ENCODE measurements around the gene CRCP. TPM values are rescaled to one million over a fixed set of nuclear protein-coding genes. Genes with fewer than 3 reads are reported as not detected.

Gene CRCP
- total and polyA plus RNA-seq, 2 of the 13 experiments (the other 11 are each of a cell fraction or from before 2014, with no cell fraction given): 22.7 to 31.0 TPM

DNA sequence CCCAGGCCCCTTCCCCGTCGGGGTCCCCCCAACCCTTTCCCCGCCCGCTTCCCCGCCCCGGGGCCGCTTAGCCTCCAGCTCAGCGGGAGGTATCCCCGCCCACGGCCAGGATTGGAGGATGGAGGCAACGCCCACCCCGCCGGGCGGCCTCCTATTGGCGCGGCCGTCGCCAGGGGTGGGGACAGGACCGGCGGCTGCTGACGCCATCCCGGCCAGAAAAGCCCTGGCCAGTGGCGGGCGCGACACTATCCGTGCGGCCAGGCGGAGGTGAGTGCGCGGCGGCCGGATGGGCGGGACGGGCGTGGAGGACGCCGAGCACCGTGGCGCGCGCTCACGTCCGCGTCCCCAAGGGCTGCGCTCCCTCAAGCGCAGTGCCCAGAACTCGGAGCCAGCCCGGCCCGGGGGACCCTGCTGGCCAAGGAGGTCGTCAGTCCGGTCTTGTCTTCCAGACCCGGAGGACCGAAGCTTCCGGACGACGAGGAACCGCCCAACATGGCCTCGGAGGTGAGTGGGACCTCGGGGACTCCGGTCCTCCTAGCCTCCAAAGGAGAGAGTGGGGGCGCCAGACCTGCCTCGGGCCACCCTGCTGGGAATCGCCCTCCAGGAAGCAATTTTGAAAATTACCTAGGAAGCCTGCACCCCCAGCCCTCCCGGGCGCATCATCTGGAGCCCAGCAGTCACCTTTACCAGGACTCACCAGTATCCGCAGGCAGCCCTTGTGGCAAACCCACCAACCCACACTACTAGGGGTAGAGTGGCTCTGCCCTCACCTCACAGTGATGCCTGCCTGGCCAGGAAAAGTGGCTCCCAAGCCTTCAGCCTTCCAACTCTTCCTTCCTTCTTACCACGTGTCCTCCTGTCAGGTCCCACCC is 38.8 kb upstream of the CRCP start, which contains the start of gene ASL (continued):
- TF ChIP-seq ZBTB1 (CRISPR knock-in tag; IDR thresholded peaks at IDR 0.05; ENCODE audit: borderline replicate concordance): no peak
- 0 out of 2 replicates have a peak, but pooled peaks have one; percentile 76 for TF ChIP-seq ZMAT3 (CRISPR knock-in tag; conservative IDR thresholded peaks at IDR 0.05)
- TF ChIP-seq GTF3A (CRISPR knock-in tag; conservative IDR thresholded peaks at IDR 0.05): no peak
- TF ChIP-seq ZNF512 (CRISPR knock-in tag; IDR thresholded peaks at IDR 0.05): no peak
- no peak for TF ChIP-seq ZBTB7B (CRISPR knock-in tag; IDR thresholded peaks at IDR 0.05)
- peak; percentile 70 for TF ChIP-seq ZNF777 (CRISPR knock-in tag; IDR thresholded peaks at IDR 0.05)
- TF ChIP-seq HDAC2 (CRISPR knock-in tag; IDR thresholded peaks at IDR 0.05): no peak
- TF ChIP-seq, protein P1, sequence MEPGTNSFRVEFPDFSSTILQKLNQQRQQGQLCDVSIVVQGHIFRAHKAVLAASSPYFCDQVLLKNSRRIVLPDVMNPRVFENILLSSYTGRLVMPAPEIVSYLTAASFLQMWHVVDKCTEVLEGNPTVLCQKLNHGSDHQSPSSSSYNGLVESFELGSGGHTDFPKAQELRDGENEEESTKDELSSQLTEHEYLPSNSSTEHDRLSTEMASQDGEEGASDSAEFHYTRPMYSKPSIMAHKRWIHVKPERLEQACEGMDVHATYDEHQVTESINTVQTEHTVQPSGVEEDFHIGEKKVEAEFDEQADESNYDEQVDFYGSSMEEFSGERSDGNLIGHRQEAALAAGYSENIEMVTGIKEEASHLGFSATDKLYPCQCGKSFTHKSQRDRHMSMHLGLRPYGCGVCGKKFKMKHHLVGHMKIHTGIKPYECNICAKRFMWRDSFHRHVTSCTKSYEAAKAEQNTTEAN (CRISPR knock-in tag; conservative IDR thresholded peaks at IDR 0.05): no peak; the same call in 1 of the 2 replicates
- no peak for TF ChIP-seq PLRG1 (conservative IDR thresholded peaks at IDR 0.05)
- peak; percentile 54 for TF ChIP-seq MXD4 (CRISPR knock-in tag; IDR thresholded peaks at IDR 0.05)
- TF ChIP-seq SSRP1 (CRISPR knock-in tag; IDR thresholded peaks at IDR 0.05): peak; percentile 71; the same call in 1 of the 2 replicates
- TF ChIP-seq, protein P2, sequence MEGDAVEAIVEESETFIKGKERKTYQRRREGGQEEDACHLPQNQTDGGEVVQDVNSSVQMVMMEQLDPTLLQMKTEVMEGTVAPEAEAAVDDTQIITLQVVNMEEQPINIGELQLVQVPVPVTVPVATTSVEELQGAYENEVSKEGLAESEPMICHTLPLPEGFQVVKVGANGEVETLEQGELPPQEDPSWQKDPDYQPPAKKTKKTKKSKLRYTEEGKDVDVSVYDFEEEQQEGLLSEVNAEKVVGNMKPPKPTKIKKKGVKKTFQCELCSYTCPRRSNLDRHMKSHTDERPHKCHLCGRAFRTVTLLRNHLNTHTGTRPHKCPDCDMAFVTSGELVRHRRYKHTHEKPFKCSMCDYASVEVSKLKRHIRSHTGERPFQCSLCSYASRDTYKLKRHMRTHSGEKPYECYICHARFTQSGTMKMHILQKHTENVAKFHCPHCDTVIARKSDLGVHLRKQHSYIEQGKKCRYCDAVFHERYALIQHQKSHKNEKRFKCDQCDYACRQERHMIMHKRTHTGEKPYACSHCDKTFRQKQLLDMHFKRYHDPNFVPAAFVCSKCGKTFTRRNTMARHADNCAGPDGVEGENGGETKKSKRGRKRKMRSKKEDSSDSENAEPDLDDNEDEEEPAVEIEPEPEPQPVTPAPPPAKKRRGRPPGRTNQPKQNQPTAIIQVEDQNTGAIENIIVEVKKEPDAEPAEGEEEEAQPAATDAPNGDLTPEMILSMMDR (CRISPR knock-in tag; IDR thresholded peaks at IDR 0.05): peak; percentile 7; the same call in 1 of the 2 replicates
- no peak for TF ChIP-seq TEAD2 (CRISPR knock-in tag; IDR thresholded peaks at IDR 0.05)
- TF ChIP-seq MED1 (CRISPR knock-in tag; IDR thresholded peaks at IDR 0.05): peak; percentile 84
- TF ChIP-seq, protein P3, sequence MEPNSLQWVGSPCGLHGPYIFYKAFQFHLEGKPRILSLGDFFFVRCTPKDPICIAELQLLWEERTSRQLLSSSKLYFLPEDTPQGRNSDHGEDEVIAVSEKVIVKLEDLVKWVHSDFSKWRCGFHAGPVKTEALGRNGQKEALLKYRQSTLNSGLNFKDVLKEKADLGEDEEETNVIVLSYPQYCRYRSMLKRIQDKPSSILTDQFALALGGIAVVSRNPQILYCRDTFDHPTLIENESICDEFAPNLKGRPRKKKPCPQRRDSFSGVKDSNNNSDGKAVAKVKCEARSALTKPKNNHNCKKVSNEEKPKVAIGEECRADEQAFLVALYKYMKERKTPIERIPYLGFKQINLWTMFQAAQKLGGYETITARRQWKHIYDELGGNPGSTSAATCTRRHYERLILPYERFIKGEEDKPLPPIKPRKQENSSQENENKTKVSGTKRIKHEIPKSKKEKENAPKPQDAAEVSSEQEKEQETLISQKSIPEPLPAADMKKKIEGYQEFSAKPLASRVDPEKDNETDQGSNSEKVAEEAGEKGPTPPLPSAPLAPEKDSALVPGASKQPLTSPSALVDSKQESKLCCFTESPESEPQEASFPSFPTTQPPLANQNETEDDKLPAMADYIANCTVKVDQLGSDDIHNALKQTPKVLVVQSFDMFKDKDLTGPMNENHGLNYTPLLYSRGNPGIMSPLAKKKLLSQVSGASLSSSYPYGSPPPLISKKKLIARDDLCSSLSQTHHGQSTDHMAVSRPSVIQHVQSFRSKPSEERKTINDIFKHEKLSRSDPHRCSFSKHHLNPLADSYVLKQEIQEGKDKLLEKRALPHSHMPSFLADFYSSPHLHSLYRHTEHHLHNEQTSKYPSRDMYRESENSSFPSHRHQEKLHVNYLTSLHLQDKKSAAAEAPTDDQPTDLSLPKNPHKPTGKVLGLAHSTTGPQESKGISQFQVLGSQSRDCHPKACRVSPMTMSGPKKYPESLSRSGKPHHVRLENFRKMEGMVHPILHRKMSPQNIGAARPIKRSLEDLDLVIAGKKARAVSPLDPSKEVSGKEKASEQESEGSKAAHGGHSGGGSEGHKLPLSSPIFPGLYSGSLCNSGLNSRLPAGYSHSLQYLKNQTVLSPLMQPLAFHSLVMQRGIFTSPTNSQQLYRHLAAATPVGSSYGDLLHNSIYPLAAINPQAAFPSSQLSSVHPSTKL (CRISPR knock-in tag; IDR thresholded peaks at IDR 0.05): peak; percentile 58; the same call in 1 of the 2 replicates
- TF ChIP-seq NONO (IDR thresholded peaks at IDR 0.05): no peak
- TF ChIP-seq NONO (CRISPR knock-in tag; conservative IDR thresholded peaks at IDR 0.05): no peak; the same call in 1 of the 2 replicates
- TF ChIP-seq RXRA (CRISPR knock-in tag; IDR thresholded peaks at IDR 0.05): peak; percentile 22; the same call in 1 of the 2 replicates
- TF ChIP-seq BRCA1 (CRISPR knock-in tag; IDR thresholded peaks at IDR 0.05): peak; percentile 84; the same call in 1 of the 2 replicates

All from HepG2 (cell line).